Right atrium auricular region (tissue), 2 donors: ENCODE data around the gene IGF2BP3. TPM values are rescaled to one million over a fixed set of nuclear protein-coding genes. Genes with fewer than 3 reads are reported as not detected.

Source experiments
- DNase-seq: peaks from one replicate; pipeline ENCODE4 v3.0.0-alpha.2; 2019; ENCODE audit warnings: low spot score
- H3K27ac ChIP-seq, 2 donors: fragments of 200-600 bp; sonication (generic); 1 replicate in 1 of 2; 2 replicates in 1 of 2; pipeline ENCODE4 v1.5.1; 2016 to 2019
- H3K27me3 ChIP-seq, 2 donors: fragments of 200-600 bp; sonication (generic); one replicate each; pipeline versions ENCODE4 v1.5.1 to v1.6.0; 2017 to 2019
- H3K36me3 ChIP-seq: fragments of 200-600 bp; sonication (generic); one replicate; pipeline ENCODE4 v1.5.1; 2016
- H3K4me1 ChIP-seq, 2 donors: fragments of 200-600 bp; sonication (generic); one replicate each; pipeline versions ENCODE4 v1.5.1 to v1.6.0; 2017 to 2019
- H3K4me3 ChIP-seq, 2 donors: fragments of 200-600 bp; sonication (generic); 1 replicate in 1 of 2; 2 replicates in 1 of 2; pipeline ENCODE4 v1.5.1; 2017 to 2019; ENCODE audit warnings: mild to moderate bottlenecking in 1 of 2, moderate library complexity in 1 of 2
- H3K9me3 ChIP-seq, 2 donors: fragments of 200-600 bp; sonication (generic); one replicate each; pipeline ENCODE4 v1.5.1; 2019
- total RNA-seq, 2 donors: library from RNA; depleted of rRNA; stranded (reverse); fragments of >200 nt; gene quantifications; one replicate each; pipeline ENCODE4 v1.1.0, GENCODE V29; 2016
- TF ChIP-seq, protein P1 (sequence below), 2 donors: fragments of 200-600 bp; sonication (generic); IDR thresholded peaks; one replicate each; pipeline ENCODE4 v1.5.1; 2019; ENCODE audit warnings: antibody characterized with exemption in 2 of 2

Gene IGF2BP3
- total RNA-seq, 2 donors from 2014 or later: not detected

DNA sequence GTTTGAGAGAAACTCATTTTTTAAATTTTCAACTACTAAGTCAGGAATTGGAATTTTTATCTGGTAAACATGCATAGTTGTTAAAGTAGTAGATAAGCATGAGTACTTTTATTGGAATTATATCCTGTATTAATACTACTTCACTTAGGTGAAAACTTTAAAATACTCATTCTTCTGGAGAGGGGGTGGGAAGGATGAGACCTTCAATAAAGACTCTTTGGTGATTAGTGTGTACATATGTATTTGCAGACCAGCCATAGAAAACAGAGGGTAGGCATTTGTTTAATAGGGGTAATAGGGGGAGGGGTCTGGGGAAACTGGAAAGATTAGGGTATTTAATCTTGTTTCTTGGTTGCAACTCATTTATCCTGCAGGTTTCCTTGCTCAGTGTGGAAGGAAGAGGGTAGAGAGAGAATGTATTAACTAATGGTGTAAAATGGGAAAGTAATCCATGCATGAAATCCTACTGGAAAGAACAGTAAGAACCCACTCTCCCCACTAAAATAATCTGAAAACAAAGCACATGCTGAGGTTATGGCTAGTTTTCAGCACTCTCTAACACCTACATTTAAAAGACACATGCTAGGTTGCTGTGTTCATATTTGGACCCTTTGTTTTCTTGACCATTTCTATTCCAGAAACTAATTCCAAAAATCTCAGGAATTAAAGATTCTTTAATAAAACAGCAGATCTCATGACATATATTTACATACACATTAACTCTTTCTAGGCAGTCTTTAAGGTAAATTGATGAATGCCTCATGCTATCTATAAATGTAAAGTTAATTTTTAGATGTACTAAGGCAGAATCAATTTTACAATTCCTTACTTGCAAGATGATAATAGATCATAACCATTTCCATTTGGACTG, 6.2 kb upstream of the IGF2BP3 start:
- H3K27me3 ChIP-seq: peaks cover 61 to 63% of the 10 kb centered on the region in 2 donors
- no peak overlapping the region for H3K27ac ChIP-seq
- H3K4me1 ChIP-seq: peaks cover 0 to 14% of the 10 kb centered on the region in 2 donors
- no peak overlapping the region for H3K4me3 ChIP-seq
- H3K9me3 ChIP-seq: peaks cover 0 to 24% of the 10 kb centered on the region in 2 donors
- no peaks in the 10 kb centered on the region for H3K36me3 ChIP-seq
- DNase-seq: no peak
- TF ChIP-seq, protein P1, sequence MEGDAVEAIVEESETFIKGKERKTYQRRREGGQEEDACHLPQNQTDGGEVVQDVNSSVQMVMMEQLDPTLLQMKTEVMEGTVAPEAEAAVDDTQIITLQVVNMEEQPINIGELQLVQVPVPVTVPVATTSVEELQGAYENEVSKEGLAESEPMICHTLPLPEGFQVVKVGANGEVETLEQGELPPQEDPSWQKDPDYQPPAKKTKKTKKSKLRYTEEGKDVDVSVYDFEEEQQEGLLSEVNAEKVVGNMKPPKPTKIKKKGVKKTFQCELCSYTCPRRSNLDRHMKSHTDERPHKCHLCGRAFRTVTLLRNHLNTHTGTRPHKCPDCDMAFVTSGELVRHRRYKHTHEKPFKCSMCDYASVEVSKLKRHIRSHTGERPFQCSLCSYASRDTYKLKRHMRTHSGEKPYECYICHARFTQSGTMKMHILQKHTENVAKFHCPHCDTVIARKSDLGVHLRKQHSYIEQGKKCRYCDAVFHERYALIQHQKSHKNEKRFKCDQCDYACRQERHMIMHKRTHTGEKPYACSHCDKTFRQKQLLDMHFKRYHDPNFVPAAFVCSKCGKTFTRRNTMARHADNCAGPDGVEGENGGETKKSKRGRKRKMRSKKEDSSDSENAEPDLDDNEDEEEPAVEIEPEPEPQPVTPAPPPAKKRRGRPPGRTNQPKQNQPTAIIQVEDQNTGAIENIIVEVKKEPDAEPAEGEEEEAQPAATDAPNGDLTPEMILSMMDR (IDR thresholded peaks at IDR 0.05): no peak

DNA sequence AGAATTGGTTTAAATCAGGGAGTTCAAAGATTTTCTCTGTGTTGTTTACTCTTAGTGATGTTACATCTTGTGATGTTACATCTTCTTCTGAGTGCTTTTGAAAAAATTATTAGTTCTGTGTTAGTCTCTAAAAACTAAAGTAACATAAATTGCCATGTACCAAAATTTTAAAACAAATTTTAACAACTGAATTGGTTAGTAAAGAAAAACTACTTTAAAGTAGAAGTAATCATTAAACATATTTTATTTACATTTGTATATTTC, 5.2 kb upstream of the IGF2BP3 start:
- Histone ChIP-seq H3K27ac (no peak overlapping the region), H3K4me3 (no peak overlapping the region), H3K4me1 (peaks cover 0 to 23% of the 10 kb centered on the region in 2 donors), H3K36me3 (no peaks in the 10 kb centered on the region), H3K27me3 (peaks cover 71 to 73% of the 10 kb centered on the region in 2 donors), H3K9me3 (peaks cover 0 to 25% of the 10 kb centered on the region in 2 donors)
- DNase-seq: no peak
- TF ChIP-seq, protein P1 (IDR thresholded peaks at IDR 0.05): no peak

DNA sequence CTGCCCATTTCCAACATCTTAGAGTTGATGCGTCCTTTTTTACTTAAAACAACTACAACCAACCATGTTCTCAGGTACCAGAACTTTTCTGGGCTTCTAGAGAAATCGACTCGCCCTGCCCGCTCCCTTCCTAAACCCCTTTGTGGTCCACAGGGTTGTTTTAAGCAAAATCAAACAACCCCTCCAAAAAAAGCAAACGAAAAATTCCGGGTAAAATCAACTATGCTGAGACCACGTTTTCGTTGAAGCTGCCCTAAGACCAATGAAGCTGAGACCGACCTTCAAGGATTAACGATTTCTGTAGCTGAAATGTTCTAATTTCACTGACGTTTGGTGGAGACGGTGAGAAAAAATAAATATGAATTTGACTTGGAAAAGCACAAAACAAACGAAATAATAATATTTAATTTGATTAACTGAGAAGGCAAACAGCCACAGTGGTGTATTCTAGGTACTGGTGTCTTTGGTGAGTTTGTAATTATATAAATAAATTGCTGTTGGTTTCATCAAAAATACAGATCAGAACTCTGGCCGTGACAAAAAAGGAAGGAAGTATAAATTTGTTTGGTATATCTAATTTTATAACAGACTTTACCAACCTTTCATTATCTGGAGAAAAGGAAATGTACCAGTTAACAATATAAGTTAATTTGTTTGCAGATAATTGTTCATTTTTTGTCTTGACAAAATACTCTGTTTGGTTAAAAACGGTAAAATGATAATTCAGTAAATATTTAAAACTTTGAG, 4.7 kb upstream of the IGF2BP3 start:
- peaks cover 0 to 28% of the 10 kb centered on the region in 2 donors for H3K4me1 ChIP-seq
- no peak for DNase-seq
- peaks cover 76 to 78% of the 10 kb centered on the region in 2 donors for H3K27me3 ChIP-seq
- no peak overlapping the region for H3K27ac ChIP-seq
- H3K36me3 ChIP-seq: no peaks in the 10 kb centered on the region
- H3K9me3 ChIP-seq: peaks cover 0 to 25% of the 10 kb centered on the region in 2 donors
- TF ChIP-seq, protein P1 (IDR thresholded peaks at IDR 0.05): no peak
- peak overlapping the region in 1 of 2 donors; percentile 22 for H3K4me3 ChIP-seq

DNA sequence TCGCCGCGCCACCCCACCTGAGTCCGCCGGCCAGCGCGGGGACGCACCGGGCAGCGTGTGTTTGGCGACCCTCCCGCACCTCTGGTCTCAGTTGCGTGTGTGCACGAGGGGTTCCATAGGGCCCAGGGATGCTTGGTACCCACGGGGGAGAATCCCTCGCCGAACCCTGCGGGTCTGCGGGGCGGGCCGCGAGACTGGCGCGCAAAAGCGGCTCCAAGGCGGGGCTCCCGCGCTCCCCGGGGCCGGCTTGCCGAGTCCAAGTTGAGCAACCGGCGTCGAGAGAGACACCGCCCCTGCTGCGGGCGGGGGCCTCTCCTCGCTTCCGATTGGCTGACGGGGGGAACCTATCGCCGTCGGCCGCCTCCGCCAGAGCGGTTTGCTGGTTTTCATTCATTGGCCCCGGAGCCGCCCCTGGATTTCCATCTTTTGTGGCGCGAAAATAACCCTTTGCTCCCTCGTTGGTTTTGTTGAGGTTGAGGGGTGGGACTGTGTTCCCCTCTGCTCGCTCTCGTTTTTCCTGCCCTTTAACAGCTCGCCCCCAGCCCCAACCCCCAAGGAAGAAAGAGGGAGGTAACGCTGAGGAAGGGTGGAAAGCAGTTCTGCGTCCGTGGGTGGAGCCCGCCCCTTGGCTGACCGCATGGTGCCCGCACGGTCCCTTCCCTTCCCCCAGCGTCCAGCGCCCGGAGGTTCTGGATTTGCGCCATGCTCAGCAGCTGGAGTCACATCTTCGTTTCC, 4.0 kb upstream of the IGF2BP3 start:
- H3K36me3 ChIP-seq: no peaks in the 10 kb centered on the region
- DNase-seq: no peak
- TF ChIP-seq, protein P1 (IDR thresholded peaks at IDR 0.05): no peak
- peaks cover 0 to 25% of the 10 kb centered on the region in 2 donors for H3K9me3 ChIP-seq
- H3K4me3 ChIP-seq: peak overlapping the region in 1 of 2 donors; percentile 22
- H3K4me1 ChIP-seq: peaks cover 0 to 36% of the 10 kb centered on the region in 2 donors
- H3K27ac ChIP-seq: no peak overlapping the region
- peaks cover 80 to 82% of the 10 kb centered on the region in 2 donors for H3K27me3 ChIP-seq

DNA sequence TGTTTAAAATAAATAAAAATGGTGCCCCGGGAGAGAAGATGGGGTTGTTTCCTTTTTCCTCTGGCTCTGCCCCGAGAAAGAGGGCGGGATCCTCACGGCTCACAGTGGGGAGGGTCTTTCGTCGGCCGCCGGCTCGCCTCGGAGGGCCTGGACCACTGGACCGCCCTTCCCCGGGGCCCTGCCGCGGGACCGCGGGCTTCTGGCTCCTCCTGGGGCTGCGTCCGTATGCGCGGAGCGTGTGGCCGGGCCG, 3.5 kb upstream of the IGF2BP3 start:
- no peaks in the 10 kb centered on the region for H3K36me3 ChIP-seq
- H3K4me1 ChIP-seq: peaks cover 0 to 41% of the 10 kb centered on the region in 2 donors
- no peak for DNase-seq
- TF ChIP-seq, protein P1 (IDR thresholded peaks at IDR 0.05): no peak
- H3K27ac ChIP-seq: no peak overlapping the region
- peak overlapping the region in 1 of 2 donors; percentile 22 for H3K4me3 ChIP-seq
- peaks cover 0 to 25% of the 10 kb centered on the region in 2 donors for H3K9me3 ChIP-seq
- peaks cover 85 to 87% of the 10 kb centered on the region in 2 donors for H3K27me3 ChIP-seq
